HG03460 (cell line): ENCODE results near the gene ZIM2.

Experiments used
- ATAC-seq: cut with Tn5 transposase; IDR thresholded peaks from one replicate; pipeline ENCODE4 v1.9.1; 2021; ENCODE audit not compliant: unreplicated experiment

Gene ZIM2

DNA sequence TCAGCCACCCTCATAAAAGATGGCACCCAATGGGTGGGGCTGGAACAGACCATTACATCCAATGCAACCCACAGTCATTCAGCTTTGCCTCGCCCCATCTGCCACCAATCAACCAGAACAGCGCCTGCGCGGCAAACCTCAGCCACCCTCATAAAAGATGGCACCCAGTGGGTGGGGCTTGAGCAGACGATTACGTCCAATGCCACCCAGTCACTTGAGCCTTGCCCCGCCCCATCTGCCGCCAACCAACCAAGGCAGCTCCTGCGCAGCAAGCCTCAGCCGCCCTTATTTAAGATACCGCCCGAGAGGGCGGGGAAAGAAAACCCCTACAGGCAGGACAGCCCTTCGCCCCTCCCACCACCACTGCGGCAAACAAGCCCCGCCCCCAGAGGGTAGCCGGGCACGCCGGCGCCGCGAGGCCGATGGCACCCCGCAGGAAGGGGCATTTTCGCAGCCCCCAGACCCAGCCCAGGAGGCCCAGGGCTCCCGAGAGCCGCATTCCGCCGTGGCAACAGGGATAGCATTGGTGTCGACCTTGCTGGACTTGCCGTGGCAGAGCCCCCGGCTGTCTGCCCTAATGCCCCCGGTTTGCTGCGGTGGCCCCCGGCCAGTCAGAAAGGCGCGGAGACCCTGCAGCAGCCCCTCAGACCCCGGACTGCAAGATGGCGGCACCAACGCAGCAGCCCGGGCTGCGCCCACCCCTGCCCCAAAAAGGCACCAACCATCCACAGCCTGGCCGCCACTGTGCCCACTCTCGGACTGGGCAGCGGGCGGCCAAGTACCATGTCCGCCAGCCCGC is 675 bp downstream of the ZIM2 start:
- no peak for ATAC-seq

DNA sequence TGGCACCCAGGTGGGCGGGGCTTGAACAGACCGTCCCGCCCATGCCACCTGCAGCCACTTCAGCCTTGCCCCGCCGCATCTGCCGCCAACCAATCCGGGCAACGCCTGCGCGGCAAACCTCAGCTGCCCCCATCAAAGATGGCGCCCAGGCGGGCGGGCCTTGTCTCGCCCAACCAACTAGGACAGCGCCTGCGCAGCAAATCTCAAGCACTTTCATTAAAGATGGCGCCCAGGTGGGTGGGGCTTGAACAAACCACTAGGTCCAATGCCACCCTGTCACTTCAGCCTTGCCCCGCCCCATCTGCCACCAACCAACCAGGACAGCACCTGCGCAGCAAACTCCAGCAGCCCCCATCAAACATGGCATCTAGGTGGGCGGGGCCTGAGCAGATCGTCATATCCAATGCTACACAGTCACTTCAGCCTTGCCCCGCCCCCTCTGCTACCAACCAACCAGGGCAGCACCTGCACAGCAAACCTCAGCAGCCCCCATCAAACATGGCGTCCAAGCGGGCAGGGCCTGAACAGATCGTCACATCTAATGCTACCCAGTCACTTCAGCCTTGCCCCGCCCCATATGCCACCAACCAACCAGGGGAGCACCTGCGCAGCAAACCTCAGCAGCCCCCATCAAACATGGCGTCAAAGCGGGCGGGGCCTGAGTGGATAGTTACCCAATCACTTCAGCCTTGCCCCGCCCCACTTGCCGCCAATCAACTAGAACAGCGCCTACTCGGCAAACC is 1.4 kb downstream of the ZIM2 start:
- no peak for ATAC-seq

- ATAC-seq: no peak
These were observed 2.3 kb downstream of the ZIM2 start for GRCh38 chr19:56838024-56838908.

GRCh38 chr19:56837492-56838023 is 3.0 kb downstream of the ZIM2 start:
- no peak for ATAC-seq

DNA sequence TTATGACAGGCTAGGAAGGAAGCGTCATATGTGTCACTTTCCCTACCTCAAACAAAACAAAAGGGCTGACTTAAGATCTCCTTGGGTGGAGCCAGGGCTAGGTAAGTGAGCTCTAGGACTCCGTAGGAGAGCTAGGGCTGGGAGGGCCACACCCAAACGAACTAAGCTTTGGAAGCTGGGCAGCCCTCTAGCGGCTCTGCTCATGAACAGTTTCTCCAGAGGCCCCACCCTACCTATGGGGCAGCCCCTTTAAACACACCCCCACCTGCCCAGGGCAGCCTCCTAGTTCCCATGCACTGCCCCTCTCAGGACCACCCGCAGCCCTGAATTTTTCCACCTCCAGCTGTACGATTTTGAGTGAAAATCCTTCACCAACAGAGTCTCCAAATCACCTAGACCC is 3.5 kb downstream of the ZIM2 start:
- no peak for ATAC-seq

- no peak for ATAC-seq
These were observed 4.5 kb downstream of the ZIM2 start for GRCh38 chr19:56836059-56836458.

DNA sequence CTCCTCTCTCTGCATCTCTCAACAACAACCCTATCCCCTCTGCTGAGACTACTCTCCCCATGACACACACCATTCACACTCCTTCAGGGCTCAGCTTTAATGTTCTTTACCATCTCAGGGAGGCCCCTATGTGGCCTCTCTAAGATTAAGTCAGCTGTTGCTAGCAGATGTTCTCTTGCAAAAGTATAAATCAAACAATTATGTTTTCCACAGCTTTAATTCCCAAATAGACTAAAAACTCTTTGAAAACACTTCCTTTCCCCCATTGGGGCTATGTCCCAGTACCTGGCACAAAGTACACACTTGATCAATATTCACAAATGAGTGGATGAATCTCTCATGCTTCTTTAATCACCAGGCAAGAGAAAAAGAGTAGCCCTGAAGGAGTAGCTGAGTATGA is 5.1 kb downstream of the ZIM2 start:
- no peak for ATAC-seq

GRCh38 chr19:56834564-56835375 is 5.8 kb downstream of the ZIM2 start:
- ATAC-seq: no peak

DNA sequence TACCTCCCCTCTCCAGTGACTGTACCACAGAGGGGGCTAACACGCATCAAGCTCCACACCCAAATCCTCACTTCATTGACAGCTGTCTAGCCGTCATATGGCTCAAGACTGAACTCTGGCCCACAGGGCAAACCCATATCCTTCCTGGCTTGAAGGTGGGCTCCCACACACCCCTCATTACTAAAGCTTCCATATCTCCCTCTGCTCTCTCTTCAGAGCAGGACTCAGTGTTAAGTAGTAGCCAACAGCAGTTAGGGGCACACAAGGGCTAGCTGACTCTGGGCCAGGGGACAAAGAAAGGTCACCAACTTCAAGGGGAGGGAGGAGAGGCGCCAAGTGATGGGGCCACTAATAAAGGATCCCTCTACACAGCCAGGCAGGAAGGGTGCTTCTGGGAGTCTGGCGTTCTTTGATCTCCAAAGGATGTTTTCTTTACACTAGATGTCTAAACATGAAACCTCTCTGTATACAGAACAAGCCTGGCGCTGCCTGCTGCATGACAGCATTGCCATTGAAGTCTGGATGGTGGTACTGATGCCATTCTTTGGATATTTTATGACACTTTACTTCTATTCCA is 8.1 kb downstream of the ZIM2 start:
- ATAC-seq: no peak

DNA sequence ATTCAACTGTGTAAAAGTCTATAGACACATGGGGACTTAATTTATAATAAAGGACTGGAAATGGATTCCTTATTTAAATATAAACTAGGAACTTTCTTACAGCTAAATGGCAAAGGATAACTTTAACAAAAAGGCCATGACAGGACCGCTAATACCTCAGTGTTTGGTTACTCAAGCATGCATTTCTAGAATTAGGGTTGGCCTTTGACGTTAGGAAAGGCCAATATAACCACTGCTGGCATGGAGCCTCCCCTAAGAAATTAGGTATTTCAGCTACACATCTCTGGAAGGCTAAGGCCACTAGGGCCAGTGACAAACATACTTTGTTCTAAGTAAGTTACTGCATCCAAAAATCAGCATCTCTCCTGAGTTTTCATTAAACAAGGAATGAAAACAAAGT is 9.3 kb downstream of the ZIM2 start:
- ATAC-seq: no peak

GRCh38 chr19:56829596-56829995 is 10.9 kb downstream of the ZIM2 start:
- ATAC-seq: no peak

DNA sequence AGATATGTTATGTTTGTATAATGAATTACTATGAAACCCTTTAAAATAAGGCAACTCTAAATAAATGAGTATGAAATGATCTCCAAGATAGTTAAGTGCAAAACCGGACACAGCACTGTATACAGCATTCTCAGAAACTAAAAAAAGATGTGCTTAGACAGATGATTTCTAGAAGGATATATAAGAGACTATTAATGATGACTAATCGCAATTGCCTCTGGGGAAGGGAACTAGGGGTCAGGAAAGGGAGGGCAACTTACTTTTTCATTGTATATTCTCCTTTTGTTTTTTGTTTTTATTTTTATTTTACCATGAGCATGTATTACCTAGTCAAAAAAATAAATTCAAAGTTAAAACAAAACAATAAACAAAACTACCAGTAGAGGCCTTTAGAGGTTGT is 12.8 kb downstream of the ZIM2 start:
- no peak for ATAC-seq

DNA sequence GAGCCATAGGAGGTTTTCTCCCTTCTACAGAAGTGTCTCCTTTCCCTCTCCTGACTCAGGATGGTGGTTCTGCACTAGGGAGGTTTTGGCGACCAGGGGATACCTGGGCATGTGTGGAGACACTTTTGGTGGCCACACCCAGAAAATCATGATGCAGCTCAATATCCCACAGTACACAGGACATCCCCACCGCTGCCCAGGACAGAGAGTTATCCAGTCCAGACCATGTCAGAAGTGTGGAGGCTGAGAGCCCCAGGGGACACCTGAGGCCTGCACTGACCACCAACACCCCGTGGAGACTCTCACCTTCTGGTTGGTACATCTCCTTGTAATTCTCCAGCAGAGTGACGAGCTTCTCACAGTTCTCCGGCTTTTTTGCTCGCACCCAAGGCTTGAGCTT is 16.6 kb downstream of the ZIM2 start:
- ATAC-seq: no peak

DNA sequence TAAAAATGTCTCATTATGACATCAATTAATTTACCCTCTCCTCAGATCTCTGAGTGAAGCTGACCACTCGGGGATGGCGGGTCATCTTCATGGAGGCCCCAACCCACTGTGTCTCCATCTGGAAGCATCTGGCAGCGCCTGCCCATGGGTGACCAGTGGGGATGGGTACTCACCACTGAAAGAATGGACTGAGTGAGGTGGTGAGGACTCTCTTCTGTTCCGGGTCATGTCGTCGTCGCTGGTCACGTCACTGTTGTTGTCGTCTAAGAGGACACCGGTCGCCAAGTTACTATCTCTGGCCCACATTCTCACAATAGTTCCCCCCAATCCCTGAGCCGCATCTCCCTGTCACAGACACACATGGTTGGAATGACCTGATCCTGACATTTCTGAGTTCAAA is 17.1 kb downstream of the ZIM2 start:
- no peak for ATAC-seq

- ATAC-seq: no peak
These were observed 17.8 kb downstream of the ZIM2 start for GRCh38 chr19:56822755-56823154.

DNA sequence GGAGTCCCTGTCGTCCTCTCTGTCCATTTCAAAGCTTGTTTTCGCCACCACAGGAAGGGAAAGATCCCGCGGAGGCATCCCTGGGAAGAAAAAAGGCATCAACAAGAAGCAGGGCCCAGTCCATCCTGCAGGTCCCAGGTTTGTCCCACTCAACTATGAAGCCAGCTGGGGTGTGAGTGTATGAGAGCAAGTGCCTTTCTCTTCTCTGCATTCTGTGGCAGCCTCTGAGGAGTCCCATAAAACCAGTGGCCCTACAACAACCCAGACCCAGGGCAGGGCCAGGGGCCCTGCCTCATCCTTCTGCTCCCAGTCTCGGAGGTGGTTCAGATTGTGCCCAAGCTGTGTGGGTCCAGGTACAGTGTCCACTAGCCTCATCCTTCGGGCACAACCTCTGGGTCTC is 18.9 kb downstream of the ZIM2 start:
- no peak for ATAC-seq

- ATAC-seq: no peak
These were observed 19.3 kb downstream of the ZIM2 start for GRCh38 chr19:56821209-56821608.

GRCh38 chr19:56819166-56819565 is 21.4 kb downstream of the ZIM2 start:
- ATAC-seq: no peak

DNA sequence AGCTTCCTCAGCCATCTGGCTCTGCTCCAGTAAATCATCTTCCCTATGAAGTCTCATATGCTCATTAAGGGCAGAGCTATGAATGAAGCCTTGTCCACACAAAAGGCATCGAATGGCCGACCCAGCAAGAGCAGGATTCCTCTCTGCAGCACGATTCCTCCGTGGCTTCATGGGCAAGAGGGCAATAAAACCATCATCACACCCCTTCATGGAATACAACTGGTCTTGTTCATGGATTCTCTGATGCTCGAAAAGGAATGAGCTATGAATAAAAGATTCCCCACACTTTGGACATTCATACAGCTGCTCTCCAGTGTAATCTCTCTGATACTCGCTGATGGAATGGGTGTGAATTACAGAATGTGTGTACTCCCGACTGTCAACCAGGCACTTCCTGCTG is 25.9 kb downstream of the ZIM2 start:
- no peak for ATAC-seq

DNA sequence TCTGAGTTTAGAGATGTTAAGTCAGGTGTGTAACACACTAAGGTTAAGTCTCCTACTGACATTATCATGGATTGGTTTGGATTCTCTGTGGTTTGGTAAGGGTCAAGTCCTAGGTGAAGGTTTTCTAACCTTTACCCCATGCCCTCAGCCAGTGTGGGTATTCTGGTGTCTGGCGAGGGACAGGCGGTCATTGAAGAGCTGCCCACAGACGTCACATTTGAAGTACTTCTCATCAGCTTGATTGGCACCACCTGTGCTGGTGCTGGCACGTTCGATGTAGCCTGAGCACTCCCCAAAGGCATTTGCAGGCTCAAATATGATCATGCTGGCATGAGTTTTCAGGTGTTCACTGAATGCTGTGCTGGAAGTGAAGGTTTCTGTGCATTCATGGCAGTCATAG is 27.0 kb downstream of the ZIM2 start:
- ATAC-seq: no peak
